ENCODE results near the gene OSTM1.
A peak's percentile ranks its signal among the peaks of the same experiment; 100 is the strongest.
"Not testable (repeated sequence)": the region's sequence is repeated elsewhere in the genome, so short reads cannot be mapped to it uniquely, and the experiment has no call there.

Gene OSTM1

DNA sequence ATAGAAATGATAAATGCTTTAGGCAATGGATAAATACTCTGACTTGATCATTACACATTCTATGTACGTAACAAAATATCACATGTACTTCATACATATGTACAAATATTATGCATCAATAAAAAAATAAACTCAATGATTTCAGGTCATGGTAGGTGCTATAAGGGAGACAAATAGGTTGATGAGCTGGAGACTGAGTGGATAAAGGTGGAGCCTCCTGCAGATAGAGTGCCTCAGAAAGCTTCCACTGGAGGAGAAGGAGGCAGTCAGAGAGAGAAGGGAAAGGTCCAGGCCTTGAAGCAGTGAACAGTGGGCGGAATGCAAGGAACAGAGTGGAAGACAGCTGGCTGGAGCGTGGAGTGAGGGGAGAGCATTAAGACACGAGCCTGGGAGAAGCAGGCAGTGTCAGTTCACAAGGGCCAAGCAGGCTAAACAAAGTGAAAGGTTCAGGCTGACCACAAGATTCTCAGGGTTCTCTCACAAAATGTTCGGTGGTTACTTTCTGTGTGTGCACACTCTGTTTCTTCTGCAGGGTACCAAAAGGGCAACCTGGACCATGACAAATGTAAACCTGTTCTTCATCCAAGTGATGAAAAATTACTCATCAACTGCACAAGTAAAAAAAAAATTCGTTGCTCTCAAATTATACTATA, 60.6 kb downstream of the OSTM1 start:
- DNase-seq, result no peak

DNA sequence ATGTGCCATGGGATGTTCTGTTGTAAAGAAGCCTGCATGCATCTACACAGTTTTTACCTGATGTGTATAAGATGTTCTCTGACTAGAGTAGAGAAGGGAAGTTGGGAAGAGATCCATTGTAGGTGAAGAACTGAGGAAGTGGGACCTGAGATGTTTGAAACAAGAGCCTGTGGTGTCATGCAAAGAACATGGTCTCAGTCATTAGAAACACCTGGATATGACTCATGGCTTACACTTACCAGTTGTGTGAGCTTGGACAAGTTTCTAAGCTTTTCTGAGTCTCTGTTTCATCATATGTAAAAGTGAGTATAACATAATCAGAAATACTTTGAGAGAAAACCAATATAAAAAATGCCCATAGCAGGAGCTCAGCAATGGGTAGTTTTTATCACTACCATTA, 64.6 kb downstream of the OSTM1 start:
- DNase-seq, result no peak

DNA sequence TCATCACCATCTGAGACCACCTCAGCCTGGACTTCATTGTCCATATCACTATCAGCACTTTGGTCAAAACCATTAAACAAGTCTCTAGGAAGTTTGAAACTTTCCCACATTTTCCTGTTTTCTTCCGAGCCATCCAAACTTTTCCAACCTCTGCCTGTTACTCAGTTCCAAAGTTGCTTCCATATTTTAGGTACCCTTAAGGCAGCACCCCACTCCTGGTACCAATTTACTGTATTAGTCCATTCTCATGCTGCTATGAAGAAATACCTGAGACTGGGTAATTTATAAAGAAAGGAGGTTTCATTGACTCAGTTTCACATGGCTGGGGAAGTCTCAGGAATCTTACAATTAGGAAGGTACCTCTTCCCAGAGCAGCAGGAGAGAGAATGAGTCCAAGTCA, 65.3 kb downstream of the OSTM1 start:
- DNase-seq, result not testable (repeated sequence)

DNA sequence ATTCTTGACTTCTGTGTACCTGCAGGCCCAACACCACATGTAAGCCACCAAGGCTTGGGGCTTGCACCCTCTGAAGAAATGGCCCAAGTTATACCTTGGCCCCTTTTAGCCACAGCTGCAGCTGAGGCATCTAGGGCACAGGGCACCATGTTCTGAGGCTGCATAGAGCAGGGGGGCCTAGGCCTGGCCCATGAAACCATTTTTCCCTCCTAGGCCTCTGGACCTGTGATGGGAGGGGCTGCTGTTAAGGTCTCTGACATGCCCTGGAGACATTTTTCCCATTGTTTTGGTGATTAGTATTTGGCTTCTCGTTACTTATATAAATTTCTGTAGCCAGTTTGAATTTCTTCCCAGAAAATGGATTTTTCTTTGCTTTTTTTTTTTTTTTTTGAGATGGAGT, 66.2 kb downstream of the OSTM1 start:
- no peak for DNase-seq

DNA sequence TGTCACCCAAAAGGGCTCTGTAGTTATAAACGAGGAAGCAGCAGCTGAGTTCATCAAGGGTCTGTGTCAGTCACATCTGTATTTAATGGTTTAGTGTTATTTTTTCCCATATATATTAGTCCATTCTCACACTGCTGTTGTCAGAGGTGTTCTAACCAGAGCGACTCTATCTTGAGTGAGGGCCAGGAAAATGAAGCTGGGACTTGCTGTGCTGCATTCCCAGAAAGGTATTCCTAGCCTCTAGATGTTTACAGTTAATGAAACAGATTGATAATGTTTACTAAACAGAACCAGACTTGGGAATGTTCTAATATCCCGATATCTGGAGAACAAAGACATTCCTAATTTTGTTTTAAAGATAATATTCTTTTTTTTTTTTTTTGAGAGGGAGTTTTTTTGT, 68.6 kb downstream of the OSTM1 start:
- DNase-seq, result no peak

DNA sequence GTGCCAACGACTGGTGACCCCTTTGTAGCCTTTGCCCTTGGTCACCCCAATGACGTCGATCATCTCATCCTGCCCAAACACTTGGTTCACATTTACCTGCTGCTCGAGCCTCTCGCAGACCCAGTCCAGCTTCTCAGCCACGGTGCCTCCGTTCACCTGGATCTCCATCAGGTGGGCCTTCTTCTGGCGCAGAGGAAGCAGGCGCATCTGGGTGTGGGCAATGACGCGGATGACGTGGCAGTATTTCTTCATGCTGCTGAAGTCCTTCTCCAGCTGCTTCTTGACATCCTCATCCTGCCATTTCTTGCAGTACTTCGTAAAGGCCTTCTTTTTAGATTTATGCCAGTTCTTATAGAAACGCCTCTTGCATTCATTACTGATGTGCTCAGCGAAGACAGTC, 69.7 kb downstream of the OSTM1 start:
- DNase-seq, result no peak

DNA sequence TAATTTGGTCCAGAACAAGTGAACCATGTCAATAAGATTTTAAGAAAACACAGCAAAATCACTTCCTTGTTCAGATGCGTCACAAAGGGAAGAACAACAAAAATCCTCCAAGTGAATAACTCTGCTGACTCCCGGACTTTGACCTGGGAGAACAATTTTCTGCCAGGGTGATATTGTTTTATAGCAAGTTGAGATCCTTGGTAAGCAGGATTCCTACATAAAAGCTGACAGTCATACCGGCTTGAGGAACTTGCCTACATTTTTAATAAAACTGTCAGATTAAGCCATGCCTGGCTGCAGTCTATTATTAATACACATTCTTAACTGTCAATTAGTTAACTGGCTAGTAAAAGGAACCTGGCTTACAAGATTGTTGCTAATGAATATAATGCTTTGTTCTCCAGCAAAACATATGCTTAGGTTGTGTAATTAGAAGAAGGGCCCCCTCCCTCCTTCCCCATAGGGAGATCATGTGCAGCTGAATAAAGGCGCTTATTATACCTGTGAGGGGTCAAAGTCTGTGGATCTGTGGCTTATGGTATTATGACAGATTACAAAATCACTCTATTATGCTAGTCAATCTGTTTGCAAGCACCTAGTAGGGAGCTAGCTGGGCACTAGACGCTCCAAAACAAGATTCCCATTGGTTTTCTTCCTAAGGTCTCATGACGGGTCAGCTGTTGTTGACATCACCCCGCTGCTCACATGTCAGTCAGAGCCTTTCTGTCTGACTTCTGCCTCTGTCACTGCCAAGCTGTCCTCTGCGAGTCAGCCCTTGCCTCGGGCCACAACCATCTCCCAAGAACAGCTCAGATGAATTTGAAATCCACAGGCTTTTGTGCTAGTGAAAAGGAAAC, 71.9 kb downstream of the OSTM1 start:
- DNase-seq, result peak; percentile 81 to 85

DNA sequence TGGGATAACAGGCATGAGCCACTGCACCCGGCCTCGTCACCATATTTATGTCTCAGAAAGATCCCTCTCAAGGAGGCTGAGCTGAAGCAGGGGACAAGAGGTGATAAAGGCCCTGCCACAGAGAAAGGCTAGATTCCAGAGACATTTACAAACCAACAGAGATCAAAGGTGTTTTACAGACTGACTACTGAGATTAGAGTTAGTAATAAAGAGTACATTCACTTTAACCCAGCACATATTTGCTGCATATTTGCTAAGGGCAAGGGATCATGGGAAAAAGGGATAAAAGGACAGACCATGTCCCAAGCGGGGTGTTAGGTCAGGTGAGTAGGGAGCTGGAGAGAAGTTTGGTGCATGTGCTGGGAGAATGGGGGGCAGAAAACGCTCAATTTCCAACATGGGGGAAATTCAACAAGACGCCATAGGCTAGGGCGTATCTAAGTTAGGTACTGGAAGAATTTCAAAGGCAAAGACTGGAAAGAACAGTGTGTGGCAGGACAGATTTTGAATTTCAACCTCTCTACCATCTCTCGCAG, 72.8 kb downstream of the OSTM1 start:
- no peak for DNase-seq

DNA sequence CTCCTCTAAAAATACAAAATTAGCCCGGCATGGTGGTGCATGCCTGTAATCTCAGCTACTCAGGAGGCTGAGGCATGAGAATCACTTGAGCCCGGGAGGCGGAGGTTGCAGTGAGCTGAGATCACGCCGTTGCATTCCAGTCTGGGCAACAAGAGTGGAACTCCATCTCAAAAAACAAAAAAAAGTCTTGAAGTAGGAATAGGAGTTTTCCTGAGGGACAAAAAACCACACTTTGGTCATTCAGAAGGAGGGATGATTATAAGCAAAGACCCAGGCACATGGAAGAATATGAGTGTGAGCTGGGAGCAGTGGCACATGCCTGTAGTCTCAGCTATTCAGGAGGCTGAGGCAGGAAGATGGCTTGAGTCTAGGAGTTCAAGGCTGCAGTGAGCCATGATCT, 74.3 kb downstream of the OSTM1 start:
- not testable (repeated sequence) for DNase-seq

DNA sequence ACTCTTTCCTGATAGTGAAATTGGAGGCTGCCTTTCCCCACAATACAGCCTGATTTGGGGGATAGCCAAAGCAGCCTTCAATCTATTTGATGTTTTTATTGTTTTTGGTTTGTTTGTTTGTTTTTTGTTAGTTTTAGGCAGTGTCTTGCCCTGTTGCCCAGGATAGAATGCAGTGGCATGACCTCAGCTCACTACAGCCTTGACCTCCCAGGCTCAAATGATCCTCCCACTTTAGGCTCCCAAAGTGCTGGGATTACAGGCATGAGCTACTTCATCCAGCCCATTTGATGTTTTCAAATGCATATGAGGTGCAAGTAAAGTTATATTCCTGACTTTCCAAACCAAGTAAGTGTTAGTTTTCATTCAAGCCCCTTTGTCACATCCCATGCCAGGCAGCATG, 75.2 kb downstream of the OSTM1 start:
- no peak for DNase-seq

DNA sequence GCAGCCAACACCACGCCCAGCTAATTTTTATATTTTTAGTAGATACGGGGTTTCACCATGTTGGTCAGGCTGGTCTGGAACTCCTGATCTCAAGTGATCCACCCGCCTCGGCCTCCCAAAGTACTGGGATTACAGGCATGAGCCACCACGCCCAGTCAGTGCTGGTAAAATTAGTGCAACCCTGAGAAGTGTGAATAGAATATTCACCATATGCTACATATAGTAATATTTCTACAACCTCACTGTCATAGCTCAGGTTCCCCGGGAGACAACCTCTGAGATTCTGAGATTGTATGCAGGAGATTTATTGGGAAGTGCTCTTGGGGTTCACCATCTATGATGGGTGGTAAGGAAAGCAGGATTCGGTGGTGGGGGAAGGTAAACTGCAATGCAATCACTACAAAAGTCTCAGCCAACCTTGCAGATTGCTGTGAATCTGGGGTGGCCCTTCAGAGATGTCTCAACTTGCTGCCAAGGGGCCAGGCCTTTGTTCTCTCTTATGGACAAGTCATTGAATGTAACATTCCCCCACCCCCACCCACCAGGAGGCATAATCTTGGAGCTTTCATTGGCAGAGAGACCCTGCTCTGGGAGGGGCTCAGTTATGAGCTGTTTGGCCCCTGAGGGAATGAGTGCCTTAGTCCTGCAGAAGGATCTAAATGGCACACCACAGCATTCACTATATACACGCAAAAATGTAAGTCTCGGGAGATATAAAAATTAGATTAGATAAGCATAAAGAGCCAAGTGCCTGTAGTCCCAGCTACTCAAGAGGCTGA, 82.6 kb downstream of the OSTM1 start:
- DNase-seq, result no peak

Measured in NCI-H526 (cell line).